Fibroblast of pulmonary artery (primary cell): Measurements from ENCODE around the gene ADAMTS12.

Experiments used
- DNase-seq: peaks from one replicate; pipeline ENCODE4 v3.0.0-alpha.2; 2010; ENCODE audit warnings: low read depth
- H3K4me3 ChIP-seq: replicated peaks from 2 replicates; pipeline ENCODE4 v1.5.1; 2011; ENCODE audit warnings: low read depth, mild to moderate bottlenecking, control low read depth, low read length, moderate library complexity
- CTCF ChIP-seq: IDR thresholded peaks from 2 replicates; pipeline ENCODE4 v1.5.1; 2011; ENCODE audit warnings: mild to moderate bottlenecking, control low read depth, low read length, inconsistent platforms; ENCODE audit errors: missing control alignments

Gene ADAMTS12

GRCh38 chr5:33903118-33903517, 11.3 kb upstream of the ADAMTS12 start:
- TF ChIP-seq CTCF: no peak
- no peak for DNase-seq
- H3K4me3 ChIP-seq: no peak overlapping the region

- H3K4me3 ChIP-seq: no peak overlapping the region
- DNase-seq: peak; percentile 44
- TF ChIP-seq CTCF: no peak
These were observed 9.4 kb upstream of the ADAMTS12 start for GRCh38 chr5:33901156-33901555.

- no peak overlapping the region for H3K4me3 ChIP-seq
- peak; percentile 34 for DNase-seq
- TF ChIP-seq CTCF: no peak
These were observed 2.8 kb upstream of the ADAMTS12 start for GRCh38 chr5:33894566-33894965.

- peak overlapping the region; percentile 75 for H3K4me3 ChIP-seq
- DNase-seq: peak; percentile 96
- TF ChIP-seq CTCF: no peak
These were observed 889 bp upstream of the ADAMTS12 start for GRCh38 chr5:33892620-33893137.

GRCh38 chr5:33891446-33891787, 373 bp downstream of the ADAMTS12 start:
- peak; percentile 13 for DNase-seq
- TF ChIP-seq CTCF: no peak
- H3K4me3 ChIP-seq: peak overlapping the region; percentile 75

GRCh38 chr5:33890131-33891032, 1.4 kb downstream of the ADAMTS12 start:
- peak overlapping the region; percentile 75 for H3K4me3 ChIP-seq
- TF ChIP-seq CTCF: peak; percentile 49
- peak; percentile 44 for DNase-seq
